HepG2 (cell line): ENCODE measurements around the gene PLPP3. TPM values are rescaled to one million over a fixed set of nuclear protein-coding genes. Genes with fewer than 3 reads are reported as not detected.

ENCODE experiments used
- ATRX ChIP-seq: sonication (generic); formaldehyde crosslinking; IDR thresholded peaks from 2 replicates; pipeline ENCODE4 v1.4.0; 2020; ENCODE audit warnings: missing genetic modification reagents, borderline replicate concordance
- CBFB ChIP-seq: sonication (generic); formaldehyde crosslinking; IDR thresholded peaks from 2 replicates; pipeline ENCODE4 v1.4.0; 2020; ENCODE audit warnings: missing genetic modification reagents
- CHCHD3 ChIP-seq: sonication (generic); formaldehyde crosslinking; IDR thresholded peaks from 2 replicates; pipeline ENCODE4 v1.8.0; 2022; ENCODE audit warnings: mild to moderate bottlenecking, missing genetic modification reagents, moderate library complexity
- FOXK2 ChIP-seq: fragments of 450-650 bp; IDR thresholded peaks from 2 replicates; pipeline ENCODE4 v1.6.1; 2016
- HMGXB4 ChIP-seq, 2 experiments: sonication (generic) in 1 of 2; formaldehyde crosslinking in 1 of 2; IDR thresholded peaks; 2 replicates each; pipeline versions ENCODE4 v1.4.0 to v1.6.1; 2018 to 2020; ENCODE audit warnings: missing genetic modification reagents in 2 of 2, borderline replicate concordance in 1 of 2, low read depth in 1 of 2, mild to moderate bottlenecking in 1 of 2, missing biosample characterization in 1 of 2
- HNRNPUL1 ChIP-seq: fragments of 200-400 bp; formaldehyde crosslinking; IDR thresholded peaks from 2 replicates; pipeline ENCODE4 v1.6.1; 2017; ENCODE audit warnings: low read depth, mild to moderate bottlenecking, low read length, moderate library complexity
- MLX ChIP-seq: IDR thresholded peaks from 2 replicates; pipeline ENCODE4 v1.6.1; 2016
- NFATC3 ChIP-seq: sonication (generic); formaldehyde crosslinking; IDR thresholded peaks from 2 replicates; pipeline ENCODE4 v1.5.1; 2020; ENCODE audit warnings: mild to moderate bottlenecking, missing genetic modification reagents
- NFIC ChIP-seq: IDR thresholded peaks from 2 replicates; pipeline ENCODE4 v1.6.1; 2012; ENCODE audit warnings: mild to moderate bottlenecking, low read length, inconsistent platforms
- REPIN1 ChIP-seq: sonication (generic); formaldehyde crosslinking; IDR thresholded peaks from 2 replicates; pipeline ENCODE4 v1.8.0; 2022; ENCODE audit warnings: missing genetic modification reagents, low read depth, mild to moderate bottlenecking, borderline replicate concordance
- RNF2 ChIP-seq: fragments of 450-650 bp; conservative IDR thresholded peaks from 2 replicates; pipeline ENCODE4 v1.6.1; 2016; ENCODE audit warnings: low read depth
- RORA ChIP-seq: sonication (generic); formaldehyde crosslinking; IDR thresholded peaks from 2 replicates; pipeline ENCODE4 v1.5.0; 2020; ENCODE audit warnings: mild to moderate bottlenecking, missing genetic modification reagents, moderate library complexity
- STAG1 ChIP-seq: sonication (generic); formaldehyde crosslinking; IDR thresholded peaks from 2 replicates; pipeline ENCODE4 v1.4.0; 2020; ENCODE audit warnings: missing genetic modification reagents
- TARDBP ChIP-seq: sonication (generic); formaldehyde crosslinking; IDR thresholded peaks from 2 replicates; pipeline ENCODE4 v1.8.0; 2022; ENCODE audit warnings: mild to moderate bottlenecking, missing genetic modification reagents
- TOE1 ChIP-seq: sonication (generic); formaldehyde crosslinking; IDR thresholded peaks from 2 replicates; pipeline ENCODE4 v1.4.0; 2020; ENCODE audit warnings: mild to moderate bottlenecking, missing genetic modification reagents
- ZFP82 ChIP-seq: sonication (generic); formaldehyde crosslinking; IDR thresholded peaks from 2 replicates; pipeline ENCODE4 v1.5.1; 2020; ENCODE audit warnings: mild to moderate bottlenecking, missing genetic modification reagents, borderline replicate concordance
- ZNF101 ChIP-seq: sonication (generic); formaldehyde crosslinking; IDR thresholded peaks from 2 replicates; pipeline ENCODE4 v1.4.0; 2020; ENCODE audit warnings: mild to moderate bottlenecking, low read depth, missing genetic modification reagents, borderline replicate concordance
- ZNF180 ChIP-seq: sonication (generic); formaldehyde crosslinking; IDR thresholded peaks from 2 replicates; pipeline ENCODE4 v1.4.0; 2020; ENCODE audit warnings: low read depth, missing genetic modification reagents, borderline replicate concordance
- ZNF337 ChIP-seq: sonication (generic); formaldehyde crosslinking; IDR thresholded peaks from 2 replicates; pipeline ENCODE4 v1.5.1; 2020; ENCODE audit warnings: missing genetic modification reagents, low read depth, mild to moderate bottlenecking, borderline replicate concordance
- ZNF577 ChIP-seq: sonication (generic); formaldehyde crosslinking; IDR thresholded peaks from 2 replicates; pipeline ENCODE4 v1.4.0; 2020; ENCODE audit warnings: mild to moderate bottlenecking, low read depth, missing genetic modification reagents, borderline replicate concordance
- polyA plus RNA-seq, 8 experiments: library from polyadenylated mRNA; depleted of rRNA in 3 of 8; stranded (reverse) in 7 of 8; unstranded in 1 of 8; fragments of >200 nt; fragmentation: Illumina TruSeq in 4 of 8; extraction: Trizol in 4 of 8; gene quantifications; 2 replicates each; pipeline versions ENCODE4 v1.2.1 to v1.2.3, GENCODE V29; 2011 to 2016; ENCODE audit warnings: low read depth in 4 of 8, missing spikeins in 1 of 8, mixed read lengths in 1 of 8; ENCODE audit not compliant: insufficient read depth in 1 of 8
- total RNA-seq, 5 experiments: library from RNA; depleted of rRNA; stranded (reverse); fragments of >200 nt; fragmentation: Illumina TruSeq; extraction: Trizol; gene quantifications; 2 replicates each; pipeline ENCODE4 v1.2.3, GENCODE V29; 2016; ENCODE audit warnings: low read depth in 1 of 5
- TF ChIP-seq, protein P1 (sequence below): sonication (generic); formaldehyde crosslinking; IDR thresholded peaks from 2 replicates; pipeline ENCODE4 v1.5.1; 2020; ENCODE audit warnings: missing genetic modification reagents, mild to moderate bottlenecking, borderline replicate concordance
- TF ChIP-seq, protein P2 (sequence below): sonication (generic); formaldehyde crosslinking; conservative IDR thresholded peaks from 2 replicates; pipeline ENCODE4 v1.5.0; 2020; ENCODE audit warnings: missing genetic modification reagents

Gene PLPP3
- total and polyA plus RNA-seq, 2 of the 13 experiments (the other 11 are each of a cell fraction or from before 2014, with no cell fraction given): 49.7 to 65.8 TPM

GRCh38 chr1:56461158-56462127, 117.9 kb downstream of the PLPP3 start (continued):
- no peak for TF ChIP-seq ZNF101
- TF ChIP-seq ZNF577: no peak
- TF ChIP-seq, protein P1, sequence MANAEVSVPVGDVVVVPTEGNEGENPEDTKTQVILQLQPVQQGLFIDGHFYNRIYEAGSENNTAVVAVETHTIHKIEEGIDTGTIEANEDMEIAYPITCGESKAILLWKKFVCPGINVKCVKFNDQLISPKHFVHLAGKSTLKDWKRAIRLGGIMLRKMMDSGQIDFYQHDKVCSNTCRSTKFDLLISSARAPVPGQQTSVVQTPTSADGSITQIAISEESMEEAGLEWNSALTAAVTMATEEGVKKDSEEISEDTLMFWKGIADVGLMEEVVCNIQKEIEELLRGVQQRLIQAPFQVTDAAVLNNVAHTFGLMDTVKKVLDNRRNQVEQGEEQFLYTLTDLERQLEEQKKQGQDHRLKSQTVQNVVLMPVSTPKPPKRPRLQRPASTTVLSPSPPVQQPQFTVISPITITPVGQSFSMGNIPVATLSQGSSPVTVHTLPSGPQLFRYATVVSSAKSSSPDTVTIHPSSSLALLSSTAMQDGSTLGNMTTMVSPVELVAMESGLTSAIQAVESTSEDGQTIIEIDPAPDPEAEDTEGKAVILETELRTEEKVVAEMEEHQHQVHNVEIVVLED (CRISPR knock-in tag): peak; percentile 46; the same call in 1 of the 2 replicates
- no peak for TF ChIP-seq RORA (CRISPR knock-in tag)
- peak; percentile 54; the same call in 1 of the 2 replicates for TF ChIP-seq MLX (CRISPR knock-in tag)
- 0 out of 2 replicates have a peak, but pooled peaks have one; percentile 74 for TF ChIP-seq RNF2
- no peak for TF ChIP-seq CHCHD3 (CRISPR knock-in tag)
- TF ChIP-seq STAG1 (CRISPR knock-in tag): peak; percentile 48
- TF ChIP-seq CBFB (CRISPR knock-in tag): peak; percentile 79; the same call in 1 of the 2 replicates
- no peak for TF ChIP-seq FOXK2
- TF ChIP-seq ZNF180: no peak
- TF ChIP-seq NFATC3 (CRISPR knock-in tag): no peak
- TF ChIP-seq HNRNPUL1: no peak
- peak; percentile 42 to 69; a peak in 2 of 4 replicates for TF ChIP-seq HMGXB4 (CRISPR knock-in tag; IDR thresholded peaks at IDR 0.05; ENCODE audit: borderline replicate concordance in 1 of 2, low read depth in 1 of 2)
- TF ChIP-seq, protein P2, sequence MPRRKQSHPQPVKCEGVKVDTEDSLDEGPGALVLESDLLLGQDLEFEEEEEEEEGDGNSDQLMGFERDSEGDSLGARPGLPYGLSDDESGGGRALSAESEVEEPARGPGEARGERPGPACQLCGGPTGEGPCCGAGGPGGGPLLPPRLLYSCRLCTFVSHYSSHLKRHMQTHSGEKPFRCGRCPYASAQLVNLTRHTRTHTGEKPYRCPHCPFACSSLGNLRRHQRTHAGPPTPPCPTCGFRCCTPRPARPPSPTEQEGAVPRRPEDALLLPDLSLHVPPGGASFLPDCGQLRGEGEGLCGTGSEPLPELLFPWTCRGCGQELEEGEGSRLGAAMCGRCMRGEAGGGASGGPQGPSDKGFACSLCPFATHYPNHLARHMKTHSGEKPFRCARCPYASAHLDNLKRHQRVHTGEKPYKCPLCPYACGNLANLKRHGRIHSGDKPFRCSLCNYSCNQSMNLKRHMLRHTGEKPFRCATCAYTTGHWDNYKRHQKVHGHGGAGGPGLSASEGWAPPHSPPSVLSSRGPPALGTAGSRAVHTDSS: no peak
- TF ChIP-seq ZNF337 (CRISPR knock-in tag): peak; percentile 82; the same call in 1 of the 2 replicates
- TF ChIP-seq TOE1 (CRISPR knock-in tag): peak; percentile 78; the same call in 1 of the 2 replicates
- no peak for TF ChIP-seq ATRX (CRISPR knock-in tag)
- peak; percentile 88 for TF ChIP-seq TARDBP (CRISPR knock-in tag)
- peak; percentile 62 for TF ChIP-seq NFIC
- TF ChIP-seq ZFP82 (CRISPR knock-in tag): no peak
- peak; percentile 79 for TF ChIP-seq REPIN1 (CRISPR knock-in tag)
